GM21576 (cell line): ENCODE data around the gene GNAI2.
"Not testable (repeated sequence)": the region's sequence is repeated elsewhere in the genome, so short reads cannot be mapped to it uniquely, and the experiment has no call there.

ENCODE experiments used
- ATAC-seq: cut with Tn5 transposase; IDR thresholded peaks from one replicate; pipeline ENCODE4 v1.9.1; 2021; ENCODE audit warnings: mild to moderate bottlenecking, moderate library complexity; ENCODE audit not compliant: unreplicated experiment

The GNAI2 gene

DNA sequence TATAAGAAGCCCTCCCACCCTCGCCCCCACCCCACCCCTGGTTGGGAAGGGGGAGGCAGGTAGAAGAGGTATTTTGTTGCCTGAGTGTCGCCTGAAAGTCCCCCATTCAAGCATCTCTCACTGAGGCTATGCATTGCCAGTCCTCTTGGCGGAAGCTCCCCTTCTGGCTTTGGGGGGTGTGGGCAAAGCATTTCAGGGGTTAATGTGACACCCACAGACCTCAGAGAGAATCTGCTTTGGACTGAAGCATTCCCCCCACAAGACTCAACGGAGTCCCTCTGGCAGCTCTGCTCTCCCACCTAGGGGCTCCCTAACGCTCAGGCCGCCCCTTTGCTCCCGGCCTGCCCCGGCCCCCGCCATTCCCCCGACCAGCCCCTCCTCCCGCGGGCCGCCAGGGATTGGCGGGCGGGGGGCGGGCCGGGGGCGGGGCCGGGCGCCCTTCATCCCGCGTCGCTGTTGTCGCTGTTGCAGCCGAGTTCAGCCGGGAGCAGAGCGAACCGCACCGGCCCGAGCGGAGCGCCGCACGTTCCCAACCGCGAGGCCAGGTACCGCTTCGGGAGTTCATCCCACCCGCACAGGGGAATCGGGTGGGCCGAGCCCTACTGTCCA lies 31.1 kb upstream of the GNAI2 start, which contains the start of gene SLC38A3:
SLC38A3 (plus strand) TSS at position 468 of the 609 bp plus-strand sequence. CDS start 8,929 bp downstream, outside the sequence.
- ATAC-seq: no peak

DNA sequence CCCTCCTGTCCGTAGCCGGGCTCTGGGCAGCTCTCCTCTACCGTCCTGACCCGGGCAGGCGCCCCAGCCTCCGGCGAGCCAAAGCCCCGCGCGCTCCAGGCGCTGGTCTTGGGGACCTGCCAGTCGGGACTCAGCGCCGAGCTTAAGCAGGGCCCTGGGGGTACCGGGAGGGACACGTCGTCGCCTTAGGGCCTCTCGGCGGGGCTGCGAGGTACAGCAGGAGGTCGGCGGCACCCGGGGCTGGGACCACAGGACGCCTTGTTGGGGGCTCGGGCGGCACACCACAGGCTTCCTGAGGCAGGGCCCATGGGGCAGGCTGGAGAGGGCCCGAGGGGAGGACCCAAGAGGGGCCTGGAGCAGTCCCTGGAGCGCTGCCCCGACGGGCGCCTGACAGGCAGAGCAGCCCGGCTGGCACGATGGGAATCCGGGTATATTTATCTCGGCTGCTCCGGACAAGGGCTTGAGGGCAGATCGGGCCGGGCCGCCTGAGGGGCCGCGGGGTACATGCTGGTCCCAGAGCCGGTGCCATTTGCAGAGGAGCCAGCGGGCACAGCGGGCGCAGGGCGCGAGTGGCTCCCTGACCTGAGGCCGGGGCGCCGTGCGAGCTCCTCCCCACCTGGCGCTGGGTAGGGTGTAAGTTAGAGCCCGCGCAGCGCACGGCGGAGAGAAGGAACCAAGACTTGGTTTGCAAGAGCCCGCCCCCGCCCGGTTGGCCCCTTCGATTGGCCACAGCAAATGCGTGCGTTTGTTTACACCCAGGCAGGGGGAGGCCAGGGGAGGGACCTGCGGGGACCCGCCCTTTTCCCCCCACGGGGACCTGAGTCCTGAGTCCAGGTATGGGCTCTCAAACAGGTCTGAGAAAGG lies 30.4 kb upstream of the GNAI2 start:
- ATAC-seq: no peak

DNA sequence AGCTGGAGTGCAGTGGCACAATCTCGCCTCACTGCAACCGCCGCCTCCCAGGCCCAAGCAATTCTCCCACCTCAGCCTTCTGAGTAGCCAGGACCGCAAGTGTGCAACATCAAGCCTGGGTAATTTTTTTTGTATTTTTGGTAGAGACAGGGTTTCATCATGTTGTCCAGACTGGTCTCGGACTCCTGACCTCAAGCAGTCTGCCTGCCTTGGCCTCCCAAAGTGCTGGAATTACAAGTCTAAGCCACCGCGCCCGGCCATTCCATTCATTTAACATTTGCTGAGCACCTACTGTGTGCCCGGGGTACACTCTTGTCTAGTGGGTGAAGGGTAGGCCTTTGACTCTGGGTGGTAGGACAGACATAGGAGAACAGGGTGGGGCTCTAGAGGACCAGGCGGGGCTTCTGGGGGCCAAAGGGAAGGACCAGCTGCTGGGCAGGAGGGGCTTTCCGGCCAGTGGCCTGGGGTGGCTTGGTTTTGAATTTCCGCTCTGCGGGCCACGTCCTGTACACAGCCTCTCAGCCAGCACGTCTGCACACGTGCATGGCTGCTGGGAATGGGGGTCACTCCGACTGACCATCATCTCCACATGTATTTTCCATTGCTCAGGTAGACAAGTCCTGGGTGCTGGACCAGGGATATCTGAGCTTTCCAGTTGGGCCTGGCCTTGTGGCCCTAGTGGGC lies 28.5 kb upstream of the GNAI2 start:
- no peak for ATAC-seq

DNA sequence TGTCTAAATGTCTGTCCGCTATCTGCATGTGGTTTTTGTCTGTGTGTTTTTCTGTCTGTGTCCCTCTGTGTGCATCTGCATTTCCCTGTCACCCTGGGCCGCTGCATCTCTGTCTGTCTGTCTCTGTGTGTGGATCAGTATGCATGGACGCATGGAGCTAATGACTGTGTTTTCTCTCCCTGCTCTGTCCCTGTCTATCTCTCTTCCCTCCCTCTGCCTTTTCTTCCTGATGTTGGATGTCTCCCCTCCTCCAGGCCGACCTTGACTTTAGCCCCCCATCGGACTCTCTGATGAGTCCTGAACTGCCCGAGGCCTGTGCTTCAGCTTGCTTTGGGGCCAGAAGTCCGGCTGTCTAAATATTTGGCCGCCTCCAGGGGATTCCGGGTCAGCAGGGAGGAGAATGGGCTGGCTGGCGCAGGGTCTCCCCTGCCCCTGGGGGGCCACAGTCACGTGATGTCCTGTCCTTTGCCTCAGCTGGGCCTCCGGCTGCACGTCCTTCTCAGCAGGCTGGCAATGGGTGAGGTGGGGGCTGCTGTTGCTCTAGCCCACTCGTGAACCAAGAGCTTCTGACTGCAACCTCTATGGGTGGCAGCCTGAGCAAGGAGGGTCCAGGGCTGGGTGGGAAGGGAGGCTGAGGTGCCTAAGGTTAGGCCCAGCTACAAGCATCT lies 27.2 kb upstream of the GNAI2 start:
- ATAC-seq: no peak

DNA sequence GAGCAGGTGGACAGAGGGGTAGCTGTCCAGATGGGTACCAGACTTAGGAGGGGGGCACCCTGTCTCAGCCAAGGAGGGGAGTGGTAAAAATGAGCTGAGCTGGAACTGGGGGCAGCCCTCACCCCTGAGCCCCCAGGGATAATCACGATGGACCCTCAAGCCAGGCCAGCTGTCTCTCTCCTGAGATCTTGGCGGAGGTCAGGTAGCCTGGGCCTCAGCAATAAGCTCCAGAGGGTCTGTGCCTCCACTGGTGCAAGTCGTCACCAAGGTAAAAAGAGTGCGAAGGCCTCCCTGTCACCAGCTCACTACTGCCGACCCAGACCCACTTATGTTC lies 25.9 kb upstream of the GNAI2 start:
- no peak for ATAC-seq

DNA sequence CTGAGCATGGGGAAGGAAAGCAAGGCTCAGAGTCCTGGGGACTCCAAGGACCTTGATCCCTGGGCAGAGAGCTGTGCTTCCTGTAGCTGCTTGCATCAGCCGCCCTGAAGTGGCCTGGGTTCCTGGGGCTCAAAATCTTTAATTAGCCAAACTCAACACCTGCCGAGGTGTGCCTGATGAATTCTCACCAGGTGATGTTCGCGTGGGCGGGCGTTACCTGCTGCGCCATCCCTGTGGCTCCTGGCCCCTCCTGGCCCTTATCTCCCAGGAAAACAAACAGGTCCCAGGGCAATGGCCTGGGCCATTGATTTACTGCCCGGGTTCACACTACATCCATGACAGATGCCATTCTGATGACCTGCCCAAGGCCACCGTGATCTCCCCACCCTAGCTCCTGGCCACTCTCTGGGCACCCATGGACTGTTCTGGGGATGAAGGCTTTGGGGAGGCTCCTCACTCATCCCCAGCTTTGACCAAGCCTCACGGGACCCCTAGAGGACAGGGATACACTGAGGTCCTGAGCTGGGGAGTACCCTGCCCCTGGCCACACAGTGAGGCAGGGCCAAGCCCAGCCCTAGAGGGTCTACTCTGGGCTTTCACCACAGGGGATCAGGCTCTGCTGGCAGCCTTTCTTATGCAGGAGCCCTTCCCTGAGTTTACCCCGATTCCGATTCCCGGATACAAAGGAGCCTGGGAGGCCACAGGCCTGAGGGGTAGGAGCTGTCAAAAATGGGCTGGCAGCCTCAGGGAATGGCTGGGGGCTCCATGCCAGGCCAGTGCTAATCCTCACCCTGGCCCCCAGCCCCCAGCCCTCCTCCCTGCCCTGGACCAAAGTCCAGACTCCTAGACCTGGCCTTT lies 25.3 kb upstream of the GNAI2 start:
- ATAC-seq: no peak

DNA sequence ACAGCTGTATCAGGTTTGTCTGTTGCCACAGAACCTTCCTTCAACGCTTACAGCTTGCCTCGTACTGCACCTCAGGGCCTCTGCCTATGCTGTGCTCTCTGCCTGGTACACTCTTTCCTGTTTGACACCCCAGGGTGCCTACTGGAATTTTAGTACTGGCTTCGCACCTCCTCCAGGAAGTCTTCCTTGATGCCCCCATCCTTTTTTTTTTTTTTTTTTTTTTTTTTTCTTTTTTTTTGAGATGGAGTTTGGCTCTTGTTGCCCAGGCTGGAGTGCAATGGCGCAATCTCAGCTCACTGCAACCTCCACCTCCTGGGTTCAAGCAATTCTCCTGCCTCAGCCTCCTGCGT lies 24.7 kb upstream of the GNAI2 start:
- ATAC-seq: not testable (repeated sequence)

DNA sequence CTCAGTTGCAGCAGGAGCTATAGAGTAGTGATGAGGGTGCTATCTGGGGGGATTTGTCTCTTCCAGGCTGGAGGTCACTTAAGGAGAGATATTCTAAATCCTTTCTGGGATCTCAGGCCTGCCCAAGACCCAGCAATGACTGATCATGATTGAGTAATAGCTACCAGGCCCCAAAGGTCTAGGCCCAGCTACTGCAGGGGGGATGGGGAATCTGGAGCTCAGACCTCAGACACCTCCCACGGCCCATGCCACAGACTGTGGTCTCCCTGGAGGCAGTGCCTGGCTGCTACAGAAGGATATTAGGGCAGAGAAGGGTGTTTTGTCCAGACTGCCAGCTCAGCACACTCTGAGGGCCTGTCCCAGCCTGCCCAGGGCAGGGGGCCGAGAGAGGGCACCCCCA lies 24.1 kb upstream of the GNAI2 start:
- no peak for ATAC-seq

DNA sequence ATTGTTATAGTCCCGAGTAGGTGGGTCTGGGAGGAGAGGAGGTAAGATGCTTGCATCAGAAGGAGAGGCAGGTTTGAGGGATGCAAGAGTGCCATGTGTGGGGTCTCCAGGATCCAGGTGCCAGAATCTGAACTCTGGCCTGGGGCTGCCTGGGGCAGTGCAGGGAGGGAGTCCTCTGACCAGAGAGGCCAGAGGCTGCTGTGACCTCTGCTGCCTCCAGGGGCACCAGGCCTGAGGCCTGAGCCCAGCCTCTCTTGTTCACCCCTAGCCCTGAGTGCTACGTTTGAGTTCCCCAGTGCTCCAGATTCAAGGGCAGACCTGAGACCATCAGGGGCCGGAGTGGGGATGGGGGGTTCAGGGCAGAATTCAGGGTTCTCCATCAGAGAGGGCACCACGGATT lies 23.5 kb upstream of the GNAI2 start:
- ATAC-seq: no peak

DNA sequence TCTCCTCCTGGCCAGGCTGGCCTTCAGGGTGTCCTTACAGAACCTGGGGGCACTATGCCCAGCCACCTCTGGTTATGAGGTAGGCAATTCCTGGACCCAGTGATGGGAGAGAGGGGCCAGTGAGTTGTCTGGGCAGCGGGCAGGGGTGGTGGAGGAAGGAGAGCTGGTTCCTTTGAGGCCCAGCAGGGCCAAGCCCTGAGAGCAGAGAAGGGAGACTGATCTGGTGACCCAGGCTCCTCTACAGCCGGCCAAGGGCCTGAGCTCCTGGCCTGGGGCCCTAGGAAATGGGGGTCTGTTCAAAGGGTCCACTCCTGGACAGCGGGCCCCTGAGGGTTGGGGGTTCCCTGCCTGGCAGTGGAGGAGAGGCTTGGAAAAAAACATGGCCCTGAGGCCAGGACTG lies 23.0 kb upstream of the GNAI2 start:
- no peak for ATAC-seq

DNA sequence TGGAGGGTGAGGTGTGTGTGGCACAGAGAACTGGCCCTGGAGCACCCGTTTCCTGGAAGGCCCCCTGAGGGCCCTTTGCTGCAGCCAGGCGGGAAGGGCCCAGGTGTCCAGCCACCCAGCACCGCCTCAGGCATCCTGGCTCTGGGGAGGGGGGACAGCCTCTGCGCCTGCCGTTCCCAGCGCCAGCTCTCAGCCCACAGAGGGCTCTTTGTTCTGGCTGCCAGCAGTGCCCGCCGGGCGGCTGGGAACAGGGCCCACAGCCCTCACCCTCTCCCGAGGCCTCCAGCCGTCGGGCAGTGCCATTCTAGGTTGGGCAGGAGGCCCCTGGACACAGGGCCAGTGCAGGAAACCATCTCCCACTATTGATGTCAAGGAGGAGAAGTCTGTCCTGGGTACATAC lies 22.6 kb upstream of the GNAI2 start:
- no peak for ATAC-seq

DNA sequence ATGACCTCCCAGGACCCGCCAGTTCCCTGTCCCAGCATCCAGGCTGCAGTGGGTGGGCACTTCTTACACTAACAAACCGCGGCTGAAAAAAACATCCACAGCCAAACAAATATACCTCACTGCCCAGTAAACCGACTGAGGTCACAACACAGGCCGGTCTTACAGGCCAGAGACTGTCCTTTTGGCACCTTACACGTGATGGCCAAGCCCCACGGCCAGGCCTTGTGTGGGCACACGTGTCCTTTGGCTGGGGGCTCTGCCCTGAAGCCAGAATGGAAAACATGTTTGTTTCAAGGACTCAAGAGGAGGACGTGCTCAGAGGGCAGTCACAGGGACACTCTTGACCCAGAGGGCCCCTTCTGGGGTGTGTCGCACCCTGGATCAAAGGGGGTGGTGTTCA lies 21.2 kb upstream of the GNAI2 start:
- ATAC-seq: no peak

DNA sequence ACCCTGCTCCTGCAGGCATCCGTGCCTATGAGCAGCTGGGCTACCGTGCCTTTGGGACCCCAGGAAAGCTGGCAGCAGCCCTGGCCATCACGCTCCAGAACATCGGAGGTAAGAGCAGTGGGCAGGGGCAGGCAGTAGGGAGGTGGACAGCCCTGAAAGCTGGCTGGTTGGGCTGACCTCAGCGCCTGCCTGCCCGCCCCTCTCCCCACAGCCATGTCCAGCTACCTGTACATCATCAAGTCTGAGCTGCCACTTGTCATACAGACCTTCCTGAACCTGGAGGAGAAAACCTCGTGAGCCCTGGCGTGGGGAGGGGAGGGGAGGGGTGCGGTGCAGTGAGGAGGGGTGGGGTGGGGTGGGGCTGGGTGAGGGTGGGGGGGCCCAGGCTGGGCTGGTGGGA lies 20.5 kb upstream of the GNAI2 start:
- no peak for ATAC-seq

DNA sequence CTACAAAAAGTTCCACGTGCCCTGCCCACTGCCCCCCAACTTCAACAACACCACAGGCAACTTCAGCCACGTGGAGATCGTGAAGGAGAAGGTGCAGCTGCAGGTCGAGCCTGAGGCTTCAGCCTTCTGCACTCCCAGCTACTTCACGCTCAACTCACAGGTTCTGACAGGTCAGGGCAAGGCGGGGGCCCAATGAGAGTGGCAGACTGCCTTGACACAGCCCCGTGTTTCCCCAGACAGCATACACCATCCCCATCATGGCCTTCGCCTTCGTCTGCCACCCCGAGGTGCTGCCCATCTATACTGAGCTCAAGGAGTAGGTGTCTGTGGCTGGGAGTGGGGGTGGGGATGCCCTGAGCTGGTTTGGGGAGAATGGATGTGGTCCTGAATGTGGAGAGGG lies 18.3 kb upstream of the GNAI2 start:
- no peak for ATAC-seq

DNA sequence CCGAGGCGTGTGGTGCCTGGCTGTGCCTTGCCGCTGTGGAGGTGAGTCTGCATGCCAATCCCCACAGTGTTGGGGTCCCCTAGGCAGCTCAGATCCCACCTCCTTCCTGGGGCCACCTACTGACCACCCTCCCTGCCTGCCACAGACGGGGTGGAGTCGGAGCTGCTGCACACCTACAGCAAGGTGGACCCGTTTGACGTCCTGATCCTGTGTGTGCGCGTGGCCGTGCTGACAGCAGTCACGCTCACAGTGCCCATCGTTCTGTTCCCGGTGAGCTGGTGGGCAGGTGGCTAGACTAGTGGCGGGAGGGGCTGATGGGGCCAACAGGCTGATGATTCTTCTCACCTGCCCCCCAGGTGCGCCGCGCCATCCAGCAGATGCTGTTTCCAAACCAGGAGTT lies 17.6 kb upstream of the GNAI2 start:
- no peak for ATAC-seq

DNA sequence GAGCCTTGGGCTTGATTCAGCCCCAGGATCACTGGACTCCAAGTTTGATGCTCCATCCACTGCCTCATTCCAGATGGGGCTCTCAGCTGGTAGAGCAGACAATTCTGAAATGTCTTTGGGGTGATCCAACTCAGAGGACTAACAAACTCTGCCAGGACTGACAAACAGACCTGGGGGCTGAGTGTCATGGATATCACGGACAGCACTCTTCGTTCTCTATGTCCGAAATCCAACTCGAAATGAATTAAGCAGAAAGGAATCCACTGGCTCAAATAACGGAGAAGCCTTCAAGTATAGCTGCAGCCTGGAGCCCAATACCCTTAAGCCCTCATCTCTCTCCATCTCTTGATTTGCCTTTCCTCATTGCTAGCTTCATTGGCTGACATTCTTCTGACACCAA lies 16.7 kb upstream of the GNAI2 start:
- no peak for ATAC-seq

DNA sequence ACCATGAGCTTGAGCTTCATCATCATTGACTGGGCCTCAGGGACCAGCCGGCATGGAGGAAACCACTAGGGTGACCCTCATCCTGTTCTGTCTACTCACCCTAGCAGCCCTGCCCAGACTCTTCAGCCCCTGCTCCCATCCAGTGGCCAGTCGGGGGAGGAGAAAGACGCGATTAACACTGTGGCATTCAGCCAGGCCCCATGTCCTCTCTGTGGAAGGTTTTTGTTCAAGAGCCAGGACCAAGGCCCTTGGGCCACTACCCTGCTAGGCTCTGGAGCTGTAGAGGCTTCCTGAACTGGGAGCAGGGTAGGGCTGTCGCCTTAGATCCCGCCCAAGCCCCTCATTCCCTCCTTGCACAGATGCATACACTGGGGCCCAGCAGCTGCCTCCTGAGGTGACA lies 15.9 kb upstream of the GNAI2 start:
- no peak for ATAC-seq

DNA sequence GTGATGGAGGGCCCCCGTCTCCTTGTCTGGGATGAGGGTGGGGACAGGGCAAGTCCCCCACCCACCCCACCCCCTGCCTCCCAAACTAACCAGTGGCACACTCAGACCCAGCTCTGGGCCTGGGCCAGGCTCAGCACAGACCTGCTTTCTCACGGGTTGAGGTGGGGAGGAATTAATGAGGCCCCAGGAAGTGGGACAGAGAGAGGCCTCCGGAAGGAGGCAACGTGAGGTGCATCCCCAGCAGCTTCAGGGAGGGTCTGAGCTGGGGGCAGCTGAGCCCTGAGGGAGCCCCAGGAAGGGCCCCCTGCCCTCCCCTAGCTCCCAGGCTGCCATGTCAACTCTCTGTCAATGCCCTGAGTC lies 15.0 kb upstream of the GNAI2 start:
- no peak for ATAC-seq

DNA sequence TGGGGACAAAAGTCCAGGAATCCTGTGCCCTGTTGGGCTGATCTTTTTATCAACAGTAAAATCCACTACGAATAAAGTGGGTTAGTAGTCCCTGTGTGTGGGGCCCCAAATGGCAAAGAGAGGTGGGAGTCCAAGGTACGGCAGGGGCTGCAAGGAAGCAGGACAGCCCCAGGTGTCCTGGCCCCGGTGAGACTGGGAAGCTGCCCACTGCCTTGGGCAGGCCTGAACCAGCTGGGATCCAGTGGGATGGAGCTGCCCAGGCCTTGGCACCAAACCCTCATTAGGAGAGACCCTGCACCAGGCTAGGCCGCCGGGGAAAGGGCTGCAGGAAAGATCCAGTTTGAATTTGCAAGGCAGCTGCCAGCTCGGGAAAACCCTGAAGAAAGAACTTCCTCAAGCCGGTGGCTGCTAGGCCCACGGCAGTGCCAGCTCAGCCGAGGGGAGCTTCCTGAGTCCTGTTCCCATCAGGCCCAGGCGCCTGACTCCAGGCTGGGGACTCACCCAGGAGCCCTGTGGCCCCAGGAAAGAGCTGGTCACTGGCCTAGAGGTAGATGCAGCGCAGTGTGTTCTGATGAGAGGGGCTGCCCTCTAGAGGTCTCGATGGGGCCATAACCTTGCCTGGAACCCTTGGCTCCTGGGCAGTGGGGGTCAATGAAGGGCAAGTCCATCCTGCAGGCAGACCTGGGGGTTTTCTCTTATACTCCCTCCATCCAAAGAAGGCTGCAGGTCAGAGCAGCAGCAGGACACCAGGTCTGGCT lies 14.4 kb upstream of the GNAI2 start:
- no peak for ATAC-seq

DNA sequence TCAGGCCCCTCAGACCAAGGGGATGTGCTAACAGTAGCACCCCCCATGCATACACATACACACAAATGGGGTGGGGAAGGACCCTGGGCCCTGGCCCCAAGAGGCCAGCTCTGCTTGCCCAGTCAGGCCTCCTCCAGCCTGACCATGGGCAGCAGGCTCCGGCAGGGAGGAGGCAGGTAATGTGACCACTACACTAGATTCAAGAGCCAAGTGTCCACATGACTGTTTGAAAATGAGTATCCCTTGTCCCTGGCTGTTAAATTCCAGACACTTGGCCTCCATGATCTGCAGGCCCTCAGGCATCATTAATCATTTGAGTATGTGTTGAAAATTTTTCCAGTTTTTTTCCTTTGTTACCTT lies 13.9 kb upstream of the GNAI2 start:
- no peak for ATAC-seq
